Subcutaneous adipose tissue (tissue), 4 donors: ENCODE results near the gene CCDC188. TPM values are rescaled to one million over a fixed set of nuclear protein-coding genes. Genes with fewer than 3 reads are reported as not detected.

ENCODE experiments used
- CTCF ChIP-seq: fragments of 450-650 bp; IDR thresholded peaks from one replicate; pipeline ENCODE4 v1.5.1; 2016; ENCODE audit warnings: low read depth, mild to moderate bottlenecking, control low read depth, antibody characterized with exemption, moderate library complexity
- total RNA-seq, 4 donors: library from RNA; depleted of rRNA; stranded (reverse); fragments of >200 nt; gene quantifications; one replicate each; pipeline ENCODE4 v1.1.0, GENCODE V29; 2016

CCDC188 gene
- total RNA-seq, 4 donors from 2014 or later: 1.3 to 3.0 TPM; not detected in 2

DNA sequence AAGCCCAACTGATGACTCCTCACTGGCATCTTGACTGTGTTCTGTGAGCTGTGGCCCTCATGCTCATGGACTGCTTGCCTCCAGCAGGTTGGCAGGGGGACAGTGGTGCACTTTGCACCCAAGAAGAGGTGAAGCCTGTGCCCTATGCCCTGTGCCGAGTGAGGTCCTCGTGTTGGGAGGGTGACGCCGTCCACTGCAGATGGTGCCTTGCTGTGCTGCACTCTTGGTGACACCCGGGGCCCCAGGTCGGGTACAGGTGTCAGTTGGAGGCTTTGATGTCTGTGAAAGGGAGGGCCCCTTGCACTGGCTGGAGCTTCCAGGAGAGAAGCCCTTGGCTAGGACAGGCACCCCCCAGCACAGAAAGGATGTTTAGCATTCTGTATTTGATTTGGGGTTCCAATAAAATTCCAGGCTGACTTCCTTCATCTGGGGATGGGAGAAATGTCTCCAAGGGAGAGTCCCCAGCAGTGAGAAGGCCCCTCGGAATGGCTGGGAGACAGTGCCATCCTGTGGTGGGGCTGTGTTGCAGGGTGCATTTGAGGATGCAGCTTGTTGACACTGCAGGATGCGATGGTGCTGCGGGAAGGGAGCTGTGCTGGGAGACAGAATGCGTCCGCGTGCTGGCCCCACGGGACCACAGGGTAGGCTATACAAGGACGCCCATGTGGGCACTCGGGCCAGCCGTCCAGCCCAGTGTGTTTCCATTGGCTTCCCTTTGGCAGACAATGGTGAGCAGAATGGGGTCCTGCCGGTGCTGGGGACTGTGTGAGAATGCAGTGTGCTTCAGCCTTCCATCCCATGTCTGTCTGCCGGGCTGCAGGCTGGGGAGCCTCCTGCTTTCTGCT is 21.7 kb downstream of the CCDC188 start:
- TF ChIP-seq CTCF: no peak

DNA sequence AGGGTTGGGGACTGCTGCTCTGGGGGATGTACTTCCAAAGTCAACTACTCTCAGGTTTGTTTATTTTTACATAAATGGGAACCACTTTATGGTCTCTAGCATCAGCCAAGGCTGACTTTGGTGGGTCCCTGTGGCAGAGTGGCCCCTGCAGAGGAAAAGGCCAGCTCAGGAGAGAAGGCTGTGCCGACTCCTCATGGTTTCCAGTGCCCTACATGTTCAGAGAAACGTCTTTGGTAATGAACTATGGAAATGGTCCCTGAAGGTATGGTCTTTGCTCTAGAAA is 22.3 kb downstream of the CCDC188 start:
- no peak for TF ChIP-seq CTCF

DNA sequence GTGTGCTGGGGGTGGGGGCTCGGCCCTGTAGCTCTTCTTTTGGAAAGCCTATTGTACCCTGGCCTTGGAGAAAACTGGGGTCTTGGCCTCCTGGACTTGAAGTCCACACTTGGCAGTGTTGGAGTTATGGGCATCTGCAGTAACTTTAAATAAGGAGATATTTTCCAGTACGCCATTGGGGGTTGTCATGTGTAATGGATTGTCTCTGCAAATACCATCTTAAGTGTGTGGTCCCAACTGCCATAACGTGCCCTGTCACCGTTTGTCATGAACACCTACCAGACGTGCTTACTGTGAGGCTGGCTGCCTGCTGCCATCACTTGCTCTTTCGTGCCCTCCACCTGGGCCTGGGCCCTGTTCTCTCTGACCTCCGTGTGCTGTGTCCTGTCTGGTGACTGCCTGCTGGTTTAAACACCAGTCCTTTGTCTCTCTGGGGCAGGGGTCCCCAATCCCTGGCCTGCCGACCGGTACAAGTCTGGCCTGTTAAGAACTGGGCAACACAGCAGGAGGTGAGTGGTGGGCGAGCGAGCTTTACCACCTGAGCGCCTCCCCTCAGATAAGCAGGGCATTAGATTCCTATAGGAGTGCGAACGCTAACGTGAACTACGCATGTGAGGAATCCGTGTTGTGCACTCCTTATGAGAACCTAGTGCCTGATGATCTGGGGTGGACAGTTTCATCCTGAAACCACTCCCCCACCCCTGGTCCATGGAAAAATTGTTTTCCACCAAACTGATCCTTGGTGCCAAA is 22.8 kb downstream of the CCDC188 start:
- TF ChIP-seq CTCF: no peak

DNA sequence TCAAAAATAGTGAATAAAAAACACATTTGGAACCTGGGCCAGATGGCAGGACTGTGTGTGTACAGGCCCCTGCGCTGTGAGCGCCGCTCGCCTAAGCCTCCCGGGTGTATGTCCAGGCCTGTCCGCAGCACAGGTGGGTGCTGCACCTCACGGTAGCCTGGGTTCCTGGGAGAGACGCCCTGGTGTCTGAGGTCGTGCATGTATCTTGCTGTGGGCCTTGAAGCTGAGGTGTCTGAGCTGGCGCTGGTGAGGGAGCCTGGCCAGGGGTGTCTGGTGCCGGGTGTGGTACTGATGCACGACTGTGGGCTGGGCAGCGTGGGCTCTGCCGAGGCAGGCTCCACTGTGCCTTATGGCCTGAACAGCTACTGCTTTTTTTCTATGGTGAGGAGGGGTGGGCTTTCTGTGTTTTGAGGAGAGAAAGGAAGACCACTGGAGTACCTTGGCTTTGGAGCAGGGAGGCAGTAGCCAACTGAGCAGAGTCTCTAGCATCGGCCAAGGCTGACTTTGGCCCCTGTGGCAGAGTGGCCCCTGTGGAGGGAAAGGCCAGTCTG is 23.5 kb downstream of the CCDC188 start:
- TF ChIP-seq CTCF: no peak

GRCh38 chr22:20126284-20127029 is 24.4 kb downstream of the CCDC188 start:
- no peak for TF ChIP-seq CTCF

DNA sequence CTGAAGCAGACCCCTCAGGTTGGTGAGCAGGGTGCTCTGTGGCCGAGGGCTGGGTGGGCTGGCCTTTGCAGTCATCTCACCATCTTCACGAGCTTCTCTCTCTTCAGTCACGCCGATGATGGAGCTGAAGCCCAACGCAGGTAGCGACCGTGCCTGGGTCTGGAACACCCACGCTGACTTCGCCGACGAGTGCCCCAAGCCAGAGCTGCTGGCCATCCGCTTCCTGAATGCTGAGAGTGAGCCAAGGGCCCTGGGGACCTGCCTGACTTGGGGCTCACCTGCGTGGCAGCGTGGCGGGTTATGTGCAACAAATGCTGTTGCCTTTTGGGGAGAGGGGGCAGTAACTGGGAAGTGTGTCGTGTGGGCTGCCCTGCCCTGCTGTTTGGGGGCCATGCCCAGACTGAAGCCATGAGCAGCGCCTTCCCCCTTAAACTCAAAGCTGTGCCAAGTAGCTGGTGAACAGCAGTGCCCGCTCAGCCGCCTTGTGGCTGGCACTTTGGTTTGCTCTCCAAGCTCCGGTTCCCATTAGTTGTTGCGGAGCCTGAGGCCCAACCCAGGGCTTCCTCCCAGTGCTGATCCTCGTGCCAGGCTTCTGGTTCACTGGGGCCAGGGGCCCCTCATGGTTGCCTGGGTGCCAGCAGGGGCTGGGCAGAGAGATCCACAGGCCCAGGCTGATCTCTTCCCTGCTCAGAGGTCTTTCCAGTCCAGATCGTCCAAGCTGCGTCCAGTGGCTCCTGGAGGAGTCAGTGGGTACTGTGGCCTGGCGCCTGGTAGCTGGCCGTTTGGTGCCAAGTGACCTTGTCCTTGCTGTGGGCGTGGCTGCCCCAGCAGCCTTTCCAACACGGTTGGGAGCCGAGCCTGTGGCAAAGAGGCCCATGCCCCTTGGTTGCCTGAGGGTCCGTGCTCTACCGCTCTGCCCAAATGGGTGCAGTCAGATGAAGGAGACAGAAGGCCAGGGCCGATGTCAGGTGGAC is 25.4 kb downstream of the CCDC188 start:
- TF ChIP-seq CTCF: no peak
